ENCODE results near the gene FKBP14.
"Not testable (repeated sequence)": the region's sequence is repeated elsewhere in the genome, so short reads cannot be mapped to it uniquely, and the experiment has no call there.

The FKBP14 gene

GRCh38 chr7:29989257-29989995 is 37.1 kb downstream of the FKBP14 start, which contains the start of gene SCRN1:
SCRN1 (minus strand) TSS chr7:29989801; CDS start chr7:29969067, 20,734 bp downstream.
- DNase-seq = no peak

GRCh38 chr7:29988424-29989256 is 37.9 kb downstream of the FKBP14 start:
- peak; percentile 60 for DNase-seq

GRCh38 chr7:29987811-29988317 is 38.6 kb downstream of the FKBP14 start:
- peak; percentile 84 for DNase-seq

GRCh38 chr7:29987083-29987482 is 39.4 kb downstream of the FKBP14 start:
- no peak for DNase-seq

GRCh38 chr7:29980151-29980550 is 46.4 kb downstream of the FKBP14 start:
- peak; percentile 29 for DNase-seq

GRCh38 chr7:29977886-29978651 is 48.4 kb downstream of the FKBP14 start:
- no peak for DNase-seq

GRCh38 chr7:29976673-29977415 is 49.7 kb downstream of the FKBP14 start:
- no peak for DNase-seq

- no peak for DNase-seq
Measured at GRCh38 chr7:29976266-29976665, 50.2 kb downstream of the FKBP14 start.

- no peak for DNase-seq
Measured at GRCh38 chr7:29975561-29975960, 50.9 kb downstream of the FKBP14 start.

- DNase-seq = no peak
Measured at GRCh38 chr7:29974286-29974685, 52.2 kb downstream of the FKBP14 start.

GRCh38 chr7:29972315-29972669 is 54.2 kb downstream of the FKBP14 start:
- no peak for DNase-seq

GRCh38 chr7:29971566-29972314 is 54.8 kb downstream of the FKBP14 start:
- no peak for DNase-seq

GRCh38 chr7:29970158-29970557 is 56.3 kb downstream of the FKBP14 start:
- DNase-seq = no peak

GRCh38 chr7:29969738-29970137 is 56.8 kb downstream of the FKBP14 start:
- no peak for DNase-seq

GRCh38 chr7:29968683-29969395 is 57.7 kb downstream of the FKBP14 start:
- DNase-seq = no peak

- DNase-seq = no peak
Measured at GRCh38 chr7:29965030-29965429, 61.5 kb downstream of the FKBP14 start.

- DNase-seq = no peak
Measured at GRCh38 chr7:29962035-29962434, 64.5 kb downstream of the FKBP14 start.

- not testable (repeated sequence) for DNase-seq
Measured at GRCh38 chr7:29961611-29962010, 64.9 kb downstream of the FKBP14 start.
